Endothelial cell (in vitro differentiated cells): Measurements from ENCODE around the gene MKNK1. TPM values are rescaled to one million over a fixed set of nuclear protein-coding genes. Genes with fewer than 3 reads are reported as not detected.
A peak's percentile ranks its signal among the peaks of the same experiment; 100 is the strongest.

Experiments used
- DNase-seq: peaks from one replicate; pipeline ENCODE4 v3.0.0; 2021; ENCODE audit warnings: low spot score
- H3K27ac Mint-ChIP-seq: one replicate; pipeline ENCODE4 v1.8.0; 2021; ENCODE audit warnings: mixed read lengths, inconsistent platforms; ENCODE audit not compliant: unreplicated experiment
- H3K27me3 Mint-ChIP-seq: one replicate; pipeline ENCODE4 v1.8.0; 2021; ENCODE audit warnings: mild to moderate bottlenecking, moderate library complexity, mixed read lengths, inconsistent platforms; ENCODE audit not compliant: unreplicated experiment
- H3K36me3 Mint-ChIP-seq: one replicate; pipeline ENCODE4 v1.8.0; 2021; ENCODE audit warnings: mild to moderate bottlenecking, low read depth, mixed read lengths, inconsistent platforms; ENCODE audit not compliant: unreplicated experiment
- H3K4me1 Mint-ChIP-seq: one replicate; pipeline ENCODE4 v1.8.0; 2021; ENCODE audit warnings: mild to moderate bottlenecking, mixed read lengths, inconsistent platforms; ENCODE audit not compliant: unreplicated experiment
- H3K4me3 Mint-ChIP-seq: one replicate; pipeline ENCODE4 v1.8.0; 2021; ENCODE audit warnings: mild to moderate bottlenecking, mixed read lengths, inconsistent platforms; ENCODE audit not compliant: unreplicated experiment
- H3K9me3 Mint-ChIP-seq: one replicate; pipeline ENCODE4 v1.8.0; 2021; ENCODE audit warnings: mixed read lengths, inconsistent platforms; ENCODE audit not compliant: unreplicated experiment
- total RNA-seq: library from RNA; stranded (reverse); fragmentation: NEBNext Ultra II Directional; extraction: Animal tissue kit (Norgen Biotek cat#: 25700); gene quantifications from one replicate; pipeline ENCODE4 v1.2.1, GENCODE V29; 2021; ENCODE audit not compliant: unreplicated experiment
- TF ChIP-seq, protein P1 (sequence below): fragments of 200-600 bp; sonication (generic); IDR thresholded peaks from one replicate; pipeline ENCODE4 v1.5.0; 2021; ENCODE audit warnings: antibody characterized with exemption; ENCODE audit not compliant: unreplicated experiment

The MKNK1 gene
- total RNA-seq, 1 donor from 2014 or later = 57.9 TPM

GRCh38 chr1:46635205-46635604 is 31.1 kb upstream of the MKNK1 start:
- TF ChIP-seq, protein P1, sequence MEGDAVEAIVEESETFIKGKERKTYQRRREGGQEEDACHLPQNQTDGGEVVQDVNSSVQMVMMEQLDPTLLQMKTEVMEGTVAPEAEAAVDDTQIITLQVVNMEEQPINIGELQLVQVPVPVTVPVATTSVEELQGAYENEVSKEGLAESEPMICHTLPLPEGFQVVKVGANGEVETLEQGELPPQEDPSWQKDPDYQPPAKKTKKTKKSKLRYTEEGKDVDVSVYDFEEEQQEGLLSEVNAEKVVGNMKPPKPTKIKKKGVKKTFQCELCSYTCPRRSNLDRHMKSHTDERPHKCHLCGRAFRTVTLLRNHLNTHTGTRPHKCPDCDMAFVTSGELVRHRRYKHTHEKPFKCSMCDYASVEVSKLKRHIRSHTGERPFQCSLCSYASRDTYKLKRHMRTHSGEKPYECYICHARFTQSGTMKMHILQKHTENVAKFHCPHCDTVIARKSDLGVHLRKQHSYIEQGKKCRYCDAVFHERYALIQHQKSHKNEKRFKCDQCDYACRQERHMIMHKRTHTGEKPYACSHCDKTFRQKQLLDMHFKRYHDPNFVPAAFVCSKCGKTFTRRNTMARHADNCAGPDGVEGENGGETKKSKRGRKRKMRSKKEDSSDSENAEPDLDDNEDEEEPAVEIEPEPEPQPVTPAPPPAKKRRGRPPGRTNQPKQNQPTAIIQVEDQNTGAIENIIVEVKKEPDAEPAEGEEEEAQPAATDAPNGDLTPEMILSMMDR = no peak
- Mint-ChIP-seq H3K9me3 (no peaks in the 10 kb centered on the region), H3K27me3 (peaks cover 1% of the 10 kb centered on the region), H3K4me1 (no peaks in the 10 kb centered on the region), H3K36me3 (peaks cover 24% of the 10 kb centered on the region), H3K27ac (no peak overlapping the region), H3K4me3 (no peak overlapping the region)
- DNase-seq = no peak

- H3K36me3 Mint-ChIP-seq = peaks cover 7% of the 10 kb centered on the region
- no peaks in the 10 kb centered on the region for H3K27me3 Mint-ChIP-seq
- DNase-seq = no peak
- no peaks in the 10 kb centered on the region for H3K9me3 Mint-ChIP-seq
- no peak overlapping the region for H3K27ac Mint-ChIP-seq
- no peaks in the 10 kb centered on the region for H3K4me1 Mint-ChIP-seq
- H3K4me3 Mint-ChIP-seq = no peak overlapping the region
- TF ChIP-seq, protein P1 = no peak
Measured at GRCh38 chr1:46630719-46631118, 26.7 kb upstream of the MKNK1 start.

DNA sequence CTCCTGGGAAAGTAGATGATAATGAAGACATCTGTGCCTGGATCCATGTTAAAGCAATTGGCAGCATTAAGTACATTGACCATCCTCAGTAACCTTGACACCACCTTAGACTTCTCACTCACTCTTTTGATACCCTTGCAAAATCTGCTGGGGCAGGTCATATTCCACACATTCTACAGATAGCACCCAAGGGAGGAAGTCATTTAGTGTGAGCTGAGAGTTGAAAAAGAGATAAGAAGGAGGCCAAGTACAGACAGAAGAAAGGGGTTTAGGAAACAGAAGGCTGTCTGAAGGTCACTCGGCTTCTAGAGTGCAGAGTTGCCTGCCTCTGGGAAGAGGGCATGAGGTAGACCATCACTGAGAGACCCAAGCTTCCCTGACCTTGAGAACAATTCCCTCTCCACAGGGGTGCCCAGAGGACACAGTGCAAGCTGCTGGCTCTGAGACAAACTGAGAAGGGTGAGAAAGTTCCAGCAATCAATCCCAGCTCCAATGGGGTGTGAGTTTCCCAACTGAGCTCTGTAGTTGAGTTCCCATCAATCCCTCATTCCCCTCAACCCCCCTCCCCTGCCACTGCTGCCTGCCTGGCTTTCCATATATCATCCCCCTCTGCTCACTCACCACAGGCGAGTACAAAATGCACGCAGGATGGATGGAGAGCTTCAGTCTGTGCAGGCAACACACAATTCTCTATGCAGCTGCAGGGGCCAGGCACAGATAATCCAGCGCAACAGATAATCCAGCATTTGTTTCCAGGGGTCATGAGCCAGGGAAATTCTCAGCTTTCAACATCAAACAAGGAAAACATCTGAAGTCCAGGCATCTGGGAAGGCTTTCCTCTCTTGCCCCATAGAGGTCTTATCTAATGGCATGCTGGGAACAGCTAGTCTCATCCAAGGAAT is 19.9 kb upstream of the MKNK1 start:
- H3K4me3 Mint-ChIP-seq = no peak overlapping the region
- H3K4me1 Mint-ChIP-seq = peaks cover 3% of the 10 kb centered on the region
- peaks cover 2% of the 10 kb centered on the region for H3K27me3 Mint-ChIP-seq
- TF ChIP-seq, protein P1 = no peak
- H3K9me3 Mint-ChIP-seq = no peaks in the 10 kb centered on the region
- no peak overlapping the region for H3K27ac Mint-ChIP-seq
- no peaks in the 10 kb centered on the region for H3K36me3 Mint-ChIP-seq
- no peak for DNase-seq

DNA sequence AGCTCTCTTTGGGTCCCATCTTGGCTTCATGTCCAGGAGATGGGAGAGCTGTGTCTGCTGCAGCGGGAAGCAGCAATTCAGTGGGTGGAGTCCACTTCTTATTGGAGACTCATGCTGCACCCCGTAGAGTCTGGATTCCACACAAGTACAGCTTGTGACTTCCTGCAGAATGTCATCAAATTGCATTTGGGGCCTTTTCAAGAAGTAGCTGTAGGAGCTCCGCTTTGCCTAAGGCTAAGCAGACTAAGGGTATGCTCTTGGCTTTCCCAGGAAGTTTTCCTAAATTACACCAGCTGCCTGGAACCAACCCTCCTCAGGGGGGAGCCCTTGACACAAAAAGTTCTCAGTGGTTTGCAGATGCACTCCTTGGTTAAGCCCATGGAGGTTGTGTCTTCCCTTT is 18.3 kb upstream of the MKNK1 start:
- Mint-ChIP-seq H3K27me3 (peaks cover 6% of the 10 kb centered on the region), H3K27ac (no peak overlapping the region), H3K36me3 (no peaks in the 10 kb centered on the region), H3K9me3 (no peaks in the 10 kb centered on the region), H3K4me3 (no peak overlapping the region), H3K4me1 (peaks cover 16% of the 10 kb centered on the region)
- peak; percentile 49 for DNase-seq
- TF ChIP-seq, protein P1 = peak; percentile 42

GRCh38 chr1:46621930-46622329 is 17.9 kb upstream of the MKNK1 start:
- DNase-seq = no peak
- no peaks in the 10 kb centered on the region for H3K9me3 Mint-ChIP-seq
- no peak overlapping the region for H3K27ac Mint-ChIP-seq
- H3K36me3 Mint-ChIP-seq = no peaks in the 10 kb centered on the region
- H3K4me1 Mint-ChIP-seq = peaks cover 20% of the 10 kb centered on the region
- H3K27me3 Mint-ChIP-seq = peaks cover 9% of the 10 kb centered on the region
- H3K4me3 Mint-ChIP-seq = no peak overlapping the region
- TF ChIP-seq, protein P1 = no peak
